Lung (tissue), 12 donors: ENCODE measurements around the gene C7. TPM values are rescaled to one million over a fixed set of nuclear protein-coding genes. Genes with fewer than 3 reads are reported as not detected.

Experiments used
- ATAC-seq: fragments of 200-7000 bp; cut with Tn5 transposase; one replicate; pipeline ENCODE4 v1.9.1; 2020; ENCODE audit warnings: moderate number of reproducible peaks; ENCODE audit not compliant: insufficient read depth, low FRiP score
- DNase-seq, 3 donors: peaks; one replicate each; pipeline ENCODE4 v3.0.0-alpha.2; 2013 to 2017
- H3K27ac ChIP-seq, 2 donors: one replicate each; pipeline ENCODE4 v1.5.1; 2013; ENCODE audit warnings: mild to moderate bottlenecking in 2 of 2, moderate library complexity in 2 of 2, control low read depth in 1 of 2, inconsistent platforms in 1 of 2, low read depth in 1 of 2, low read length in 1 of 2
- H3K27me3 ChIP-seq, 3 donors: one replicate each; pipeline ENCODE4 v1.5.1; 2013; ENCODE audit warnings: low read length in 2 of 3; ENCODE audit not compliant: control insufficient read depth in 3 of 3, insufficient read depth in 3 of 3
- H3K36me3 ChIP-seq, 4 donors: one replicate each; pipeline ENCODE4 v1.5.1; 2013; ENCODE audit warnings: low read length in 4 of 4, mild to moderate bottlenecking in 1 of 4, moderate library complexity in 1 of 4; ENCODE audit not compliant: control insufficient read depth in 4 of 4, insufficient read depth in 4 of 4
- H3K4me1 ChIP-seq, 5 donors: one replicate each; pipeline ENCODE4 v1.5.1; 2013; ENCODE audit warnings: low read length in 5 of 5, mild to moderate bottlenecking in 2 of 5, moderate library complexity in 1 of 5; ENCODE audit not compliant: control insufficient read depth in 5 of 5, insufficient read depth in 5 of 5
- H3K4me3 ChIP-seq: one replicate; pipeline ENCODE4 v1.5.1; 2013; ENCODE audit warnings: mild to moderate bottlenecking, control low read depth, moderate library complexity
- H3K9ac ChIP-seq, 2 donors: one replicate each; pipeline ENCODE4 v1.5.1; 2013; ENCODE audit warnings: low read length in 2 of 2, control low read depth in 1 of 2; ENCODE audit not compliant: insufficient read depth in 1 of 2
- H3K9me3 ChIP-seq, 4 donors: one replicate each; pipeline ENCODE4 v1.5.1; 2013; ENCODE audit warnings: low read length in 3 of 4, mild to moderate bottlenecking in 1 of 4, moderate library complexity in 1 of 4; ENCODE audit not compliant: control insufficient read depth in 4 of 4, insufficient read depth in 3 of 4
- CTCF ChIP-seq: IDR thresholded peaks from 2 replicates; pipeline ENCODE4 v1.5.1; 2012; ENCODE audit warnings: mild to moderate bottlenecking; ENCODE audit errors: control extremely low read depth, extremely low read depth
- WGBS, 2 donors: extraction: QIAGEN DNeasy Blood & Tissue Kit; methylation state at CpG; one replicate each; pipeline ENCODE4 v1.1.7; 2013; 5-methylcytosine and 5-hydroxymethylcytosine counted together
- polyA plus RNA-seq, 2 donors: library from polyadenylated mRNA; stranded (reverse); fragments of 200-250 nt; gene quantifications; one replicate each; pipeline ENCODE4 v1.2.1, GENCODE V29; 2013
- total RNA-seq, 2 donors: library from RNA; depleted of rRNA in 1 of 2; stranded (reverse); fragments of >200 nt in 1 of 2; gene quantifications; one replicate each; pipeline ENCODE4 v1.2.1, GENCODE V29; 2014 to 2021
- donor health status: control.
- donor health status: control.
- donor health status: Bipolar disorder and iron deficiency.
- donor health status: healthy.
- donor health status: DM: yes; HTN: yes; CAD: no.

Gene C7
- total and polyA plus RNA-seq, 4 donors: 46.2 to 763 (median 120) TPM

GRCh38 chr5:40914835-40915234 is 5.5 kb downstream of the C7 start:
- Histone ChIP-seq H3K4me3 (no peak overlapping the region), H3K9me3 (peaks cover 0 to 4% (median 0%) of the 10 kb centered on the region in 4 donors), H3K27ac (no peak overlapping the region), H3K9ac (no peak overlapping the region), H3K4me1 (peaks cover 0 to 6% (median 3%) of the 10 kb centered on the region in 5 donors), H3K36me3 (peaks cover 0 to 12% (median 5%) of the 10 kb centered on the region in 4 donors), H3K27me3 (no peaks in the 10 kb centered on the region)
- peak in 2 of 3 donors; percentile 14 to 17 for DNase-seq
- peak; percentile 60 for ATAC-seq
- TF ChIP-seq CTCF: no peak
- WGBS, 2 donors: 59 to 68% methylated on average over 7 of the region's 7 CpGs

GRCh38 chr5:40915341-40915926 is 6.1 kb downstream of the C7 start:
- Histone ChIP-seq H3K4me1 (peaks cover 0 to 6% (median 3%) of the 10 kb centered on the region in 5 donors), H3K4me3 (no peak overlapping the region)
- no peak for TF ChIP-seq CTCF

GRCh38 chr5:40916226-40916625 is 6.9 kb downstream of the C7 start:
- DNase-seq (no peak), ATAC-seq (no peak)
- Histone ChIP-seq H3K4me3 (no peak overlapping the region), H3K36me3 (peaks cover 0 to 14% (median 5%) of the 10 kb centered on the region in 4 donors), H3K4me1 (peaks cover 0 to 6% (median 3%) of the 10 kb centered on the region in 5 donors), H3K27ac (no peak overlapping the region), H3K9ac (no peak overlapping the region), H3K9me3 (peaks cover 0 to 4% (median 0%) of the 10 kb centered on the region in 4 donors), H3K27me3 (no peaks in the 10 kb centered on the region)
- WGBS, 2 donors: 61 to 73% methylated on average over 4 of the region's 4 CpGs
- TF ChIP-seq CTCF: no peak

More at GRCh38 chr5:40915341-40915926, 6.1 kb downstream of the C7 start:
- Histone ChIP-seq H3K9ac (no peak overlapping the region), H3K27ac (no peak overlapping the region), H3K36me3 (peaks cover 0 to 12% (median 6%) of the 10 kb centered on the region in 4 donors), H3K9me3 (peaks cover 0 to 4% (median 0%) of the 10 kb centered on the region in 4 donors), H3K27me3 (no peaks in the 10 kb centered on the region)
- no peak for ATAC-seq
- DNase-seq: no peak
- 47 to 52% methylated on average over 3 of the region's 3 CpGs for WGBS, 2 donors
